RWPE1 (cell line): Measurements from ENCODE around the gene SEMA7A.

Experiments
- CTCF ChIA-PET: fragments of 350-600 bp; sonication (Branson Sonifier 250); formaldehyde crosslinking; extraction: SDS; loops from one replicate; lab custom pipeline; 2021; lab: Yijun Ruan, JAX
- POLR2A ChIA-PET: fragments of 400-600 bp; formaldehyde crosslinking; extraction: SDS; loops from one replicate; lab custom pipeline; 2020; ENCODE audit warnings: antibody characterized with exemption; ENCODE audit not compliant: low non-redundant PET; lab: Yijun Ruan, JAX
- DNase-seq: peaks from one replicate; pipeline ENCODE4 v3.0.0; 2012; ENCODE audit warnings: low spot score
- H3K27ac ChIP-seq: fragments of 450-650 bp; 2 replicates; pipeline ENCODE4 v1.5.1; 2017
- TF ChIP-seq, protein P1 (sequence below): fragments of 450-650 bp; conservative IDR thresholded peaks from 2 replicates; pipeline ENCODE4 v1.5.1; 2017; ENCODE audit warnings: low read depth, mild to moderate bottlenecking

The SEMA7A gene

DNA sequence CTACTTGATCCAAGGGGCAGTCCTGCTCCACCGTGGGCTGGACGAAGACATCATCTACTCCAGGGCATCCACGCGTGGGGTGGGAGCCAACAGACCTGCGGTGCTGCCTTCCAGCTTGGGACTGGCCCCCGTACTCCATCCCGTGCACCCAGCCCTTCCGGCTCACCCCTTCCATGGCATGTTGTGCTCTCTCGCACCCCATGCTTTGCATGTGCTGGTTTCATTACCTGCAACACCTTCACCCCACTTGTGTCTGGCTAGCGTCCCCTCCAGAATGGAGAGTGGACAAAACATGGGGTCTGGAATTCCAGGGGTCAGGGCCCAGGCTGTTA, 30.2 kb downstream of the SEMA7A start:
- CTCF ChIA-PET = interaction anchor here (1.0 kb wide), 1 partner anchor 21 kb away, joined by 5 read pairs; no protein-coding TSS in a partner anchor
- TF ChIP-seq, protein P1, sequence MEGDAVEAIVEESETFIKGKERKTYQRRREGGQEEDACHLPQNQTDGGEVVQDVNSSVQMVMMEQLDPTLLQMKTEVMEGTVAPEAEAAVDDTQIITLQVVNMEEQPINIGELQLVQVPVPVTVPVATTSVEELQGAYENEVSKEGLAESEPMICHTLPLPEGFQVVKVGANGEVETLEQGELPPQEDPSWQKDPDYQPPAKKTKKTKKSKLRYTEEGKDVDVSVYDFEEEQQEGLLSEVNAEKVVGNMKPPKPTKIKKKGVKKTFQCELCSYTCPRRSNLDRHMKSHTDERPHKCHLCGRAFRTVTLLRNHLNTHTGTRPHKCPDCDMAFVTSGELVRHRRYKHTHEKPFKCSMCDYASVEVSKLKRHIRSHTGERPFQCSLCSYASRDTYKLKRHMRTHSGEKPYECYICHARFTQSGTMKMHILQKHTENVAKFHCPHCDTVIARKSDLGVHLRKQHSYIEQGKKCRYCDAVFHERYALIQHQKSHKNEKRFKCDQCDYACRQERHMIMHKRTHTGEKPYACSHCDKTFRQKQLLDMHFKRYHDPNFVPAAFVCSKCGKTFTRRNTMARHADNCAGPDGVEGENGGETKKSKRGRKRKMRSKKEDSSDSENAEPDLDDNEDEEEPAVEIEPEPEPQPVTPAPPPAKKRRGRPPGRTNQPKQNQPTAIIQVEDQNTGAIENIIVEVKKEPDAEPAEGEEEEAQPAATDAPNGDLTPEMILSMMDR = no peak

DNA sequence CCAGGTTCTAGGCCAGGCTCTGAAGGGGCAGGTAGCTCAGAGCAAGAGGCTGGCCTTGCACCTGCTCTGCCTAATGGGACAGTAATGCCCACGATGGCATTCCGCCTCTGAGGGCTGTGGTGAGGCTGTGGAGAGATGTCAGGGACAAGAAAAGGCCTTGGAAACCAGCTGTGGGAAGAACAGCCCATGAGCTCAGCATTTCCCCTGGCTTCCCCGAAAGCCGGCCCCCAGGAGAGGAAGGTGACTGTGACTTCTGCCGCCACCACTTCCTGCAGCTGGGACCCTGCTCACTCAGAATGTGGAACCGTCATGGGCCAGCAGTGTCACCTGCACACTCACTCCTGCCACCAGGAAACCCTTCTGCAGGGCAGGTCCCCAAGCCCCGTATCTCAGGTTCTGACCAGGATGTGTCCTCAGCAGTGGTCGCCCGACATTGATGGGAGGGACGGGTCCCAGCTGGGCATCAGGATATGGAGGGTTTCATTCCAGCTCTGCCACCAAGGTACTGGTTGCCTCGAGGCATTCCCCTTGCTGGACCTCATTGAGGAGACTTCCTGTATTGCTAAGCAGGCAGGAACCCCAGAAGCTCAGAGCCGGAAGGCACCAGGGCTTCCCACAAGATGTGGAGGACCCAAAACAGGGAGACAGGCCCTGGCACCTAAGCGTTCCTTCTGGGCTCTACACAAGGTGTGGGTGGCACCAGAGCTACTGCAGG, 30.7 kb downstream of the SEMA7A start:
- no peak overlapping the region for H3K27ac ChIP-seq
- CTCF ChIA-PET = no interaction called here
- TF ChIP-seq, protein P1 = no peak

More for the DNA sequence above, 30.2 kb downstream of the SEMA7A start:
- no peak overlapping the region for H3K27ac ChIP-seq
- DNase-seq = no peak
- POLR2A ChIA-PET = no interaction called here

DNA sequence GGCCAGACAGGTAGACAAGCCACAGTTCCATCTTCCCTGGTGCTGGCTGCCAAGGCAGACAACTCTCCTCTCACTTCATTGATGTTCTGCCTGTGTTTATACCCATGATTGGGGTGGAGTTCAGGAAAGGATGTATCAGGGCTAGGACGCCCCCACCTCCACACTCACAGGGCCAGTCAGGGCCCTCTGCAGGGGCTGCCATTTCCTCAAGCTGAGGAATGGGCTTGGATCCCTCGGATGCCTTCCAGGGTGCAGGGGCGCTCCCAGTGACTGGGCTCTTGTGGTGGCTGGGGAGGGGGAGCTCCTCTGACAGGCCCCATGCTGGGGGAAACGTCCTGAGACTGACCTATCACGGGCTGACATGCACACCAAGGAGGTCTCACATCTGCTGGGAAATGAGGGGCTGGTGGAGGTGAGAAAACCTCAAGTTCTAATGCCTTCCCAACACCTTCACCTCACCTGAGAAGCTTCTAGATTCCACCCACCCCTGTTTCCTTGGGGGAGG, 31.4 kb downstream of the SEMA7A start:
- ChIA-PET POLR2A (no interaction called here), CTCF (interaction anchor here (0.6 kb wide), 1 partner anchor 36 kb away, joined by 3 read pairs; no protein-coding TSS in a partner anchor)
- H3K27ac ChIP-seq = no peak overlapping the region
- TF ChIP-seq, protein P1 = no peak
- no peak for DNase-seq

More for the DNA sequence above, 30.7 kb downstream of the SEMA7A start:
- no peak for DNase-seq
- POLR2A ChIA-PET = no interaction called here

DNA sequence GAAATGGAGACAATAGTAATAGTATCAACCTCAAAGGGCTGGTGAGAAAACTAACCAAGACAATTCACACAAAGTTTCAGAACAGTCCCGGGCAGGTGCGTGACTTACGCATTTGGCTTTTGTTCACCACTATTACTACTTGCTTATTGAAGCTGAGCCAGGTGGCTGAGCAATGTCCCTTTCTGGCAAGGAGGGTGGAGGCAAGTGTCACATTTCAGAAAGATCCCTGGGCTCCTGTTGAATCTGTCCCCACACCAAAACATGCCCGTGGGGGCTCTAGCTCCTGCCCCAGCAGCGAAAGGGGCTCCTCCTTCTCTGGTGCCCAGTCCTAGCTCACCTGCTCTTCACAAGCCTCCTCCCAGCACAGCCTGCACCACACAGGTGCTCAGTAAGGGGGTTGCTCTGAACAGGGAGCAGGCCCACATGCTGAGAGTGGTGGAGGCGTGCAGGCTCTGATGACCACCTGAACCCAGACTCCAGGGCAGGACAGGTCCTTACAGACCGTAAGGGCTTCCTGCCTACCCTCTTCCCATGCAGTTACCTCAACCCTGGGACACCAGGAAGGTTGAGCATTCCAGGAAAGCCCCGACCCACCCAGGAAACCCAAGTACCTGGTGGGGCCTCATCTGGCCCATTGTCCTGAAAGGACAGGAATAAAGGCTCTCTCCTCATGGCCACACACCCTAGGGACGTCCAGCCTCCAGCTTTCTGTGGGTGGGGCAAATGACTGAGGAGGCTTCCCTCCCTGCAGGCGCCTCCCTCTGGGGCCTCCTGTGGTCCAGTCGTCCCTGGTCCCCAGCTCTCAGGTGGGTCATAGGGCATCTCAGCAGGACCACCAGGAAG, 32.6 kb downstream of the SEMA7A start:
- DNase-seq = no peak
- ChIA-PET POLR2A (no interaction called here), CTCF (interaction anchor here (0.6 to 1.4 kb wide), 4 partner anchors 19 to 1567 kb away, joined by 3 to 5 read pairs (median 4); no protein-coding TSS in a partner anchor)

DNA sequence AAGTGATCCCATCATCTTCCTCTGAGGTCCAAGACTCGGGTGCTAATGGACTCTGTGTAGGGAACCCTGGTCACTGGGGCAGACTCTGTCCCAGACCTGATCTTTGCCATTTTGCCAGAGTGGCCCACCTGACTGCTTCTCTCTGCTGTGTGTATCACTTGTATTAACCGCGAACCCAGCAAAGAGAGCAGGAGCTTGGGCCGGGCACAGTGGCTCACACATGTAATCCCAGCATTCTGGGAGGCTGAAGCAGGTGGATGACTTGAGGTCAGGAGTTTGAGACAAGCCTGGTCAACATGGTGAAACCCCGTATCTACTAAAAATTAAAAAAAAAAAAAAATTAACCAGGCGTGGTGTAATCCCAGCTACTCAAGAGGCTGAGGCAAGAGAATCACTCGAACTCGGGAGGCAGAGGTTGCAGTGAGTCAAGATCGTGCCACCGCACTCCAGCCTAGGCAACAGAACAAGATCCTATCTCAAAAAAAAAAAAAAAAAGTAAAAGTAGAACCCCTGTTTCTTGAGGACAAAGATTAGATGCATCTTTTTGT, 33.4 kb downstream of the SEMA7A start:
- no peak overlapping the region for H3K27ac ChIP-seq
- POLR2A ChIA-PET = no interaction called here
- TF ChIP-seq, protein P1 = no peak

More for the DNA sequence above, 32.6 kb downstream of the SEMA7A start:
- H3K27ac ChIP-seq = no peak overlapping the region
- TF ChIP-seq, protein P1 = no peak

More for the DNA sequence above, 33.4 kb downstream of the SEMA7A start:
- CTCF ChIA-PET = interaction anchor here (0.9 to 1.4 kb wide), 3 partner anchors 18 to 38 kb away, joined by 4 to 5 read pairs (median 5); no protein-coding TSS in a partner anchor
- DNase-seq = no peak
